Ectodermal cell (in vitro differentiated cells): ENCODE measurements around the gene UNC13A.
A peak's percentile ranks its signal among the peaks of the same experiment; 100 is the strongest.

Source experiments
- H3K27ac ChIP-seq: 2 replicates; pipeline ENCODE4 v1.7.0; 2013; ENCODE audit warnings: mild to moderate bottlenecking, low read depth, low read length; ENCODE audit not compliant: insufficient read depth, poor library complexity, severe bottlenecking
- H3K27me3 ChIP-seq: 2 replicates; pipeline ENCODE4 v1.7.0; 2013; ENCODE audit warnings: mild to moderate bottlenecking, low read length; ENCODE audit not compliant: insufficient read depth, control insufficient read depth, poor library complexity, severe bottlenecking
- H3K36me3 ChIP-seq: one replicate; pipeline ENCODE4 v1.7.0; 2013; ENCODE audit warnings: low read length; ENCODE audit not compliant: control insufficient read depth, insufficient read depth
- H3K4me1 ChIP-seq: one replicate; pipeline ENCODE4 v1.7.0; 2013; ENCODE audit warnings: low read length; ENCODE audit not compliant: control insufficient read depth, insufficient read depth
- H3K4me3 ChIP-seq: 2 replicates; pipeline ENCODE4 v1.7.0; 2013; ENCODE audit warnings: low read depth, low read length, control low read depth; ENCODE audit not compliant: insufficient read depth
- H3K9me3 ChIP-seq: 2 replicates; pipeline ENCODE4 v1.7.0; 2013; ENCODE audit warnings: mild to moderate bottlenecking, low read length, moderate library complexity; ENCODE audit not compliant: control insufficient read depth
- WGBS, 2 experiments: methylation state at CpG; one replicate each; pipeline ENCODE4 v1.1.7; 2013; ENCODE audit warnings: missing lambda C conversion rate in 2 of 2; 5-methylcytosine and 5-hydroxymethylcytosine counted together

The UNC13A gene

GRCh38 chr19:17617807-17618192, 70.4 kb downstream of the UNC13A start:
- Histone ChIP-seq H3K4me1 (peaks cover 9% of the 10 kb centered on the region), H3K36me3 (no peaks in the 10 kb centered on the region), H3K4me3 (no peak overlapping the region), H3K9me3 (no peaks in the 10 kb centered on the region), H3K27me3 (no peaks in the 10 kb centered on the region), H3K27ac (no peak overlapping the region)
- 90 to 98% methylated on average over 4 to 7 of the region's 7 CpGs for whole genome bisulfite sequencing, 2 experiments

GRCh38 chr19:17616961-17617806, 71.0 kb downstream of the UNC13A start:
- Histone ChIP-seq H3K4me3 (no peak overlapping the region), H3K4me1 (peaks cover 9% of the 10 kb centered on the region), H3K27me3 (no peaks in the 10 kb centered on the region), H3K9me3 (no peaks in the 10 kb centered on the region), H3K27ac (no peak overlapping the region), H3K36me3 (no peaks in the 10 kb centered on the region)
- WGBS, 2 experiments, result 82 to 84% methylated on average over 28 of the region's 28 CpGs

- Histone ChIP-seq H3K9me3 (no peaks in the 10 kb centered on the region), H3K27ac (no peak overlapping the region), H3K27me3 (no peaks in the 10 kb centered on the region), H3K36me3 (no peaks in the 10 kb centered on the region), H3K4me3 (no peak overlapping the region), H3K4me1 (peaks cover 9% of the 10 kb centered on the region)
- WGBS, 2 experiments, result 56 to 68% methylated on average over 9 to 11 of the region's 11 CpGs
Measured at GRCh38 chr19:17616686-17616960, 71.5 kb downstream of the UNC13A start.

GRCh38 chr19:17615889-17616685, 72.1 kb downstream of the UNC13A start:
- H3K9me3 ChIP-seq, result no peaks in the 10 kb centered on the region
- H3K36me3 ChIP-seq, result no peaks in the 10 kb centered on the region
- 63 to 64% methylated on average over 27 of the region's 27 CpGs for WGBS, 2 experiments
- peaks cover 9% of the 10 kb centered on the region for H3K4me1 ChIP-seq
- no peaks in the 10 kb centered on the region for H3K27me3 ChIP-seq
- no peak overlapping the region for H3K4me3 ChIP-seq
- no peak overlapping the region for H3K27ac ChIP-seq

GRCh38 chr19:17614476-17614875, 73.7 kb downstream of the UNC13A start:
- no peak overlapping the region for H3K4me3 ChIP-seq
- H3K27me3 ChIP-seq, result no peaks in the 10 kb centered on the region
- H3K27ac ChIP-seq, result no peak overlapping the region
- peaks cover 9% of the 10 kb centered on the region for H3K4me1 ChIP-seq
- no peaks in the 10 kb centered on the region for H3K36me3 ChIP-seq
- 94 to 95% methylated on average over 10 to 12 of the region's 12 CpGs for WGBS, 2 experiments
- H3K9me3 ChIP-seq, result no peaks in the 10 kb centered on the region

GRCh38 chr19:17611462-17612244, 76.5 kb downstream of the UNC13A start:
- no peaks in the 10 kb centered on the region for H3K9me3 ChIP-seq
- WGBS, 2 experiments, result 86 to 87% methylated on average over 7 of the region's 7 CpGs
- H3K36me3 ChIP-seq, result no peaks in the 10 kb centered on the region
- H3K27me3 ChIP-seq, result no peaks in the 10 kb centered on the region
- H3K27ac ChIP-seq, result no peak overlapping the region
- no peak overlapping the region for H3K4me3 ChIP-seq
- H3K4me1 ChIP-seq, result peaks cover 7% of the 10 kb centered on the region

- WGBS, 2 experiments, result 90 to 91% methylated on average over 7 of the region's 7 CpGs
- Histone ChIP-seq H3K4me1 (no peaks in the 10 kb centered on the region), H3K27ac (no peak overlapping the region), H3K4me3 (no peak overlapping the region), H3K36me3 (no peaks in the 10 kb centered on the region), H3K9me3 (no peaks in the 10 kb centered on the region), H3K27me3 (no peaks in the 10 kb centered on the region)
Measured at GRCh38 chr19:17610384-17610783, 77.8 kb downstream of the UNC13A start.

GRCh38 chr19:17607936-17608335, 80.2 kb downstream of the UNC13A start:
- no peaks in the 10 kb centered on the region for H3K9me3 ChIP-seq

GRCh38 chr19:17606590-17607185, 81.5 kb downstream of the UNC13A start:
- WGBS, 2 experiments, result 46 to 50% methylated on average over 18 of the region's 18 CpGs
- peak overlapping the region; percentile 43 for H3K4me3 ChIP-seq
- H3K27ac ChIP-seq, result no peak overlapping the region
- H3K27me3 ChIP-seq, result no peaks in the 10 kb centered on the region
- no peaks in the 10 kb centered on the region for H3K9me3 ChIP-seq
- no peaks in the 10 kb centered on the region for H3K4me1 ChIP-seq
- H3K36me3 ChIP-seq, result no peaks in the 10 kb centered on the region

More at GRCh38 chr19:17607936-17608335, 80.2 kb downstream of the UNC13A start:
- 92 to 95% methylated on average over 6 to 7 of the region's 9 CpGs for WGBS, 2 experiments
- Histone ChIP-seq H3K27me3 (no peaks in the 10 kb centered on the region), H3K4me3 (no peak overlapping the region), H3K4me1 (no peaks in the 10 kb centered on the region), H3K36me3 (no peaks in the 10 kb centered on the region), H3K27ac (no peak overlapping the region)
